IMR-90 (cell line): Measurements from ENCODE around the gene IFNL3. TPM values are rescaled to one million over a fixed set of nuclear protein-coding genes. Genes with fewer than 3 reads are reported as not detected.

ENCODE experiments used
- ATAC-seq: fragments of 200-7000 bp; cut with Tn5 transposase; 2 replicates; pipeline ENCODE4 v1.9.1; 2020; ENCODE audit warnings: low read depth, mild to moderate bottlenecking, moderate library complexity
- BruUV-seq: library from RNA; stranded (reverse); fragments of 400-500 nt; replicated peaks from 2 replicates; lab custom pipeline; 2021; lab: Mats Ljungman, UMichigan
- CTCF ChIA-PET: fragments of 300-600 bp; formaldehyde crosslinking; extraction: SDS; loops from one replicate; lab custom pipeline; 2021; ENCODE audit warnings: antibody characterized with exemption; lab: Yijun Ruan, JAX
- POLR2A ChIA-PET: fragments of 300-600 bp; sonication (Branson Sonifier 250); formaldehyde crosslinking; loops from one replicate; lab custom pipeline; 2022; ENCODE audit warnings: antibody characterized with exemption; ENCODE audit not compliant: unreplicated experiment; lab: Charles Lee
- DNase-seq: peaks from one replicate; pipeline ENCODE4 v3.0.0; 2013
- H2AFZ ChIP-seq: replicated peaks from 2 replicates; pipeline ENCODE3; 2013; ENCODE audit warnings: low read length, mild to moderate bottlenecking; ENCODE audit not compliant: poor library complexity
- H2AK5ac ChIP-seq: 2 replicates; pipeline ENCODE4 v1.6.1; 2013; ENCODE audit warnings: low read depth, low read length, inconsistent platforms
- H2AK9ac ChIP-seq: replicated peaks from 2 replicates; pipeline ENCODE3; 2013; ENCODE audit warnings: mild to moderate bottlenecking, low read depth, low read length, moderate library complexity; ENCODE audit not compliant: poor library complexity
- H2BK120ac ChIP-seq: 2 replicates; pipeline ENCODE4 v1.6.1; 2013; ENCODE audit warnings: low read depth, low read length, inconsistent platforms
- H2BK15ac ChIP-seq: 3 replicates; pipeline ENCODE4 v1.6.1; 2013; ENCODE audit warnings: low read depth, low read length, inconsistent platforms
- H2BK20ac ChIP-seq: 2 replicates; pipeline ENCODE4 v1.6.1; 2013; ENCODE audit warnings: low read depth, mild to moderate bottlenecking, inconsistent platforms, low read length, moderate library complexity
- H2BK5ac ChIP-seq: 2 replicates; pipeline ENCODE4 v1.6.1; 2013; ENCODE audit warnings: mild to moderate bottlenecking, low read depth, low read length, inconsistent platforms; ENCODE audit not compliant: poor library complexity, severe bottlenecking
- H3K14ac ChIP-seq: replicated peaks from 2 replicates; pipeline ENCODE4 v1.6.1; 2013; ENCODE audit warnings: low read depth, low read length, inconsistent platforms
- H3K18ac ChIP-seq: 2 replicates; pipeline ENCODE4 v1.6.1; 2013; ENCODE audit warnings: low read depth, low read length, control low read depth
- H3K23ac ChIP-seq: 2 replicates; pipeline ENCODE4 v1.6.1; 2013; ENCODE audit warnings: low read depth, low read length, inconsistent platforms
- H3K27ac ChIP-seq: 2 replicates; pipeline ENCODE4 v1.5.1; 2013; ENCODE audit warnings: mild to moderate bottlenecking, control low read depth, low read length; ENCODE audit not compliant: insufficient read depth
- H3K27me3 ChIP-seq: 2 replicates; pipeline ENCODE4 v1.6.1; 2013; ENCODE audit warnings: low read length; ENCODE audit not compliant: control insufficient read depth, insufficient read depth
- H3K36me3 ChIP-seq: 2 replicates; pipeline ENCODE4 v1.6.1; 2013; ENCODE audit warnings: low read length, mixed read lengths; ENCODE audit not compliant: control insufficient read depth, insufficient read depth
- H3K4ac ChIP-seq: 2 replicates; pipeline ENCODE4 v1.6.1; 2013; ENCODE audit warnings: low read depth, low read length, inconsistent platforms
- H3K4me1 ChIP-seq: 2 replicates; pipeline ENCODE4 v1.6.1; 2013; ENCODE audit warnings: low read length, mixed read lengths; ENCODE audit not compliant: control insufficient read depth, insufficient read depth
- H3K4me2 ChIP-seq: 2 replicates; pipeline ENCODE4 v1.6.1; 2013; ENCODE audit warnings: low read depth, mild to moderate bottlenecking, control low read depth, low read length, moderate library complexity
- H3K4me3 ChIP-seq: 2 replicates; pipeline ENCODE4 v1.5.1; 2013; ENCODE audit warnings: low read depth, mild to moderate bottlenecking, control low read depth, low read length, moderate library complexity; ENCODE audit not compliant: insufficient read depth
- H3K56ac ChIP-seq: 2 replicates; pipeline ENCODE4 v1.6.1; 2013; ENCODE audit warnings: low read length, inconsistent platforms; ENCODE audit not compliant: insufficient read depth; ENCODE audit errors: extremely low read depth
- H3K79me1 ChIP-seq, 2 experiments: 2 replicates each; pipeline ENCODE4 v1.6.1; 2013; ENCODE audit warnings: low read length in 2 of 2, inconsistent platforms in 1 of 2, low read depth in 1 of 2
- H3K9ac ChIP-seq: 2 replicates; pipeline ENCODE4 v1.6.1; 2013; ENCODE audit warnings: low read depth, low read length, control low read depth
- H3K9me1 ChIP-seq: 2 replicates; pipeline ENCODE4 v1.6.1; 2013; ENCODE audit warnings: low read length, inconsistent platforms; ENCODE audit not compliant: insufficient read depth
- H3K9me3 ChIP-seq: 2 replicates; pipeline ENCODE4 v1.6.1; 2013; ENCODE audit warnings: low read length; ENCODE audit not compliant: control insufficient read depth, insufficient read depth
- H4K20me1 ChIP-seq: 2 replicates; pipeline ENCODE4 v1.6.1; 2013; ENCODE audit warnings: low read length, inconsistent platforms; ENCODE audit not compliant: insufficient read depth
- H4K5ac ChIP-seq: 2 replicates; pipeline ENCODE4 v1.6.1; 2013; ENCODE audit warnings: mild to moderate bottlenecking, low read depth, low read length, control low read depth
- H4K8ac ChIP-seq, 2 experiments: 2 replicates each; pipeline ENCODE4 v1.6.1; 2013; ENCODE audit warnings: low read depth in 2 of 2, low read length in 2 of 2, control low read depth in 1 of 2, inconsistent platforms in 1 of 2
- H4K91ac ChIP-seq: 2 replicates; pipeline ENCODE4 v1.6.1; 2013; ENCODE audit warnings: low read depth, low read length, inconsistent platforms; ENCODE audit not compliant: insufficient read depth
- CEBPB ChIP-seq: IDR thresholded peaks from 2 replicates; pipeline ENCODE4 v1.6.1; 2012; ENCODE audit warnings: low read depth, low read length, improper control_type of control experiment
- POLR2A ChIP-seq: IDR thresholded peaks from 2 replicates; pipeline ENCODE4 v1.6.1; 2012; ENCODE audit warnings: mild to moderate bottlenecking, low read depth, low read length
- RAD21 ChIP-seq: IDR thresholded peaks from 2 replicates; pipeline ENCODE4 v1.6.1; 2012; ENCODE audit warnings: low read length, improper control_type of control experiment
- RFX5 ChIP-seq: IDR thresholded peaks from 2 replicates; pipeline ENCODE4 v1.8.0; 2012; ENCODE audit warnings: low read depth, mild to moderate bottlenecking, low read length, moderate library complexity
- SMC3 ChIP-seq: fragments of 150-350 bp; IDR thresholded peaks from 2 replicates; pipeline ENCODE4 v1.6.1; 2016; ENCODE audit warnings: low read depth, mild to moderate bottlenecking, antibody characterized with exemption, low read length, moderate library complexity
- WGBS, 2 experiments: methylation state at CpG; one replicate each; pipeline versions ENCODE4 v1.1.5 to v1.1.7; 2013; ENCODE audit warnings: missing lambda C conversion rate in 2 of 2; ENCODE audit not compliant: insufficient read length in 1 of 2; ENCODE audit errors: extremely low coverage in 2 of 2; 5-methylcytosine and 5-hydroxymethylcytosine counted together
- dilution Hi-C: fragments of 300-500 bp; cut with HindIII; formaldehyde crosslinking; loops from one replicate; pipeline ENCODE4 v1.14.3; 2018; ENCODE audit warnings: low sequenced_read_pairs; ENCODE audit not compliant: unreplicated experiment
- in situ Hi-C: fragments of 300-500 bp; cut with MboI; formaldehyde crosslinking; loops from 3 replicates; pipeline ENCODE4 v1.14.3; 2019; ENCODE audit warnings: low sequenced_read_pairs, inconsistent platforms, mixed read lengths
- intact Hi-C: fragments of 100-400 bp; cut with micrococcal nuclease; formaldehyde crosslinking; loops from 2 replicates; pipeline ENCODE4 v1.10.0; 2022
- polyA plus RNA-seq, 3 experiments: library from polyadenylated mRNA; depleted of rRNA; stranded (reverse); fragments of >200 nt; gene quantifications; 2 replicates each; pipeline ENCODE4 v1.2.3, GENCODE V29; 2012; ENCODE audit warnings: low replicate concordance in 1 of 3
- total RNA-seq: library from RNA; depleted of rRNA; stranded (reverse); fragments of >200 nt; gene quantifications from 2 replicates; pipeline ENCODE4 v1.2.3, GENCODE V29; 2012

IFNL3 gene
- total and polyA plus RNA-seq, 2 of the 4 experiments (the other 2 are of a cell fraction) = not detected

GRCh38 chr19:39203372-39204341, 41.1 kb downstream of the IFNL3 start, which contains the start of gene SYCN:
SYCN (minus strand) TSS chr19:39204263; CDS start chr19:39204254, 9 bp downstream.
- Histone ChIP-seq H3K36me3 (no peaks in the 10 kb centered on the region), H3K9me1 (no peaks in the 10 kb centered on the region), H3K27me3 (peaks cover 45% of the 10 kb centered on the region), H4K5ac (no peak within 1 kb of the TSS), H4K8ac (no peak within 1 kb of the TSS), H3K27ac (no peak within 1 kb of the TSS), H3K23ac (no peak within 1 kb of the TSS), H4K91ac (no peak within 1 kb of the TSS), H3K9me3 (no peaks in the 10 kb centered on the region), H3K4me2 (no peak within 1 kb of the TSS), H3K9ac (no peak within 1 kb of the TSS), H2AFZ (no peak within 1 kb of the TSS), H3K56ac (no peak within 1 kb of the TSS), H2BK5ac (no peak within 1 kb of the TSS), H2AK5ac (no peak within 1 kb of the TSS), H3K14ac (no peak within 1 kb of the TSS), H2BK120ac (no peak within 1 kb of the TSS), H3K4me1 (no peaks in the 10 kb centered on the region; the same call in 1 of the 2 replicates), H3K18ac (no peak within 1 kb of the TSS), H2BK20ac (no peak within 1 kb of the TSS), H3K79me1 (no peaks in the 10 kb centered on the region), H2AK9ac (no peak within 1 kb of the TSS), H3K4ac (no peak within 1 kb of the TSS), H4K20me1 (no peaks in the 10 kb centered on the region), H2BK15ac (no peak within 1 kb of the TSS), H3K4me3 (no peak within 1 kb of the TSS)
- intact Hi-C loops (no loop called here), dilution Hi-C loops (no loop called here), in situ Hi-C loops (loop anchor here (25.0 kb wide), 1 partner anchor 741 kb away; no protein-coding TSS in a partner anchor)
- POLR2A ChIA-PET = no interaction called here
- WGBS, 2 experiments = 27% methylated on average over 21 of the region's 57 CpGs; no CpG with 5 or more reads in 1 of the 2 experiments
- CTCF ChIA-PET = no interaction called here
- BruUV-seq = no TSS peak
- no peak for ATAC-seq
- no peak for DNase-seq
- no peak for TF ChIP-seq CEBPB
- TF ChIP-seq POLR2A = no peak
- no peak for TF ChIP-seq RAD21
- no peak for TF ChIP-seq SMC3
- TF ChIP-seq RFX5 = no peak
